HAP-1 (cell line): Measurements from ENCODE around the gene CFAP68.

Experiments
- DNase-seq, 2 experiments: peaks; one replicate each; pipeline ENCODE4 v3.0.0-alpha.2; 2016 to 2020; ENCODE audit warnings: low spot score in 2 of 2
- H3K27me3 ChIP-seq: fragments of 250-450 bp; sonication (Bioruptor Pico); 2 replicates; pipeline ENCODE4 v1.5.1; 2020; ENCODE audit warnings: low read depth, mild to moderate bottlenecking, moderate library complexity
- H3K36me3 ChIP-seq: fragments of 250-450 bp; sonication (Bioruptor Pico); replicated peaks from 2 replicates; pipeline ENCODE4 v1.5.1; 2020; ENCODE audit warnings: mild to moderate bottlenecking
- H3K4me1 ChIP-seq: fragments of 250-450 bp; sonication (Bioruptor Pico); 2 replicates; pipeline ENCODE4 v1.5.1; 2020; ENCODE audit warnings: mild to moderate bottlenecking
- H3K4me3 ChIP-seq: fragments of 250-450 bp; sonication (Bioruptor Pico); 2 replicates; pipeline ENCODE4 v1.5.1; 2020; ENCODE audit warnings: mild to moderate bottlenecking, moderate library complexity
- H3K9me3 ChIP-seq: fragments of 250-450 bp; sonication (Bioruptor Pico); 2 replicates; pipeline ENCODE4 v1.5.1; 2020; ENCODE audit warnings: mild to moderate bottlenecking, moderate library complexity
- in situ Hi-C: fragments of 300-500 bp; cut with MboI; formaldehyde crosslinking; loops from 3 replicates; pipeline ENCODE4 v1.14.3; 2020; ENCODE audit warnings: low sequenced_read_pairs, inconsistent platforms, mixed read lengths

Gene CFAP68

GRCh38 chr11:111846636-111847035 lies 32.7 kb upstream of the CFAP68 start:
- in situ Hi-C loops: no loop called here

GRCh38 chr11:111849631-111850030 lies 29.7 kb upstream of the CFAP68 start:
- Histone ChIP-seq H3K4me1 (no peaks in the 10 kb centered on the region), H3K27me3 (no peaks in the 10 kb centered on the region), H3K4me3 (no peak overlapping the region), H3K9me3 (no peaks in the 10 kb centered on the region), H3K36me3 (peaks cover 7% of the 10 kb centered on the region; the same call in 1 of the 2 replicates)
- in situ Hi-C loops: no loop called here
- DNase-seq: no peak

More at GRCh38 chr11:111846636-111847035, 32.7 kb upstream of the CFAP68 start:
- H3K4me1 ChIP-seq: no peaks in the 10 kb centered on the region
- no peaks in the 10 kb centered on the region for H3K9me3 ChIP-seq
- no peak overlapping the region for H3K4me3 ChIP-seq
- no peaks in the 10 kb centered on the region for H3K27me3 ChIP-seq
- no peaks in the 10 kb centered on the region for H3K36me3 ChIP-seq
- no peak for DNase-seq

GRCh38 chr11:111851067-111851466 lies 28.3 kb upstream of the CFAP68 start:
- in situ Hi-C loops: no loop called here
- Histone ChIP-seq H3K4me3 (no peak overlapping the region), H3K27me3 (no peaks in the 10 kb centered on the region), H3K4me1 (no peaks in the 10 kb centered on the region), H3K9me3 (no peaks in the 10 kb centered on the region), H3K36me3 (peaks cover 7% of the 10 kb centered on the region; the same call in 1 of the 2 replicates)
- no peak for DNase-seq

GRCh38 chr11:111851636-111852035 lies 27.7 kb upstream of the CFAP68 start:
- Histone ChIP-seq H3K36me3 (peaks cover 7% of the 10 kb centered on the region; the same call in 1 of the 2 replicates), H3K4me1 (no peaks in the 10 kb centered on the region), H3K4me3 (no peak overlapping the region), H3K27me3 (no peaks in the 10 kb centered on the region), H3K9me3 (no peaks in the 10 kb centered on the region)
- in situ Hi-C loops: no loop called here
- no peak for DNase-seq

GRCh38 chr11:111852103-111852502 lies 27.2 kb upstream of the CFAP68 start:
- Histone ChIP-seq H3K27me3 (no peaks in the 10 kb centered on the region), H3K4me3 (no peak overlapping the region), H3K9me3 (no peaks in the 10 kb centered on the region), H3K36me3 (peaks cover 7% of the 10 kb centered on the region; the same call in 1 of the 2 replicates), H3K4me1 (no peaks in the 10 kb centered on the region)
- no peak for DNase-seq
- in situ Hi-C loops: no loop called here

GRCh38 chr11:111855506-111855905 lies 23.8 kb upstream of the CFAP68 start:
- no peaks in the 10 kb centered on the region for H3K27me3 ChIP-seq
- H3K4me1 ChIP-seq: no peaks in the 10 kb centered on the region
- H3K9me3 ChIP-seq: no peaks in the 10 kb centered on the region
- H3K4me3 ChIP-seq: no peak overlapping the region
- peaks cover 11% of the 10 kb centered on the region for H3K36me3 ChIP-seq
- no peak for DNase-seq
- in situ Hi-C loops: no loop called here

- H3K36me3 ChIP-seq: peaks cover 4% of the 10 kb centered on the region; the same call in 1 of the 2 replicates
- no peaks in the 10 kb centered on the region for H3K9me3 ChIP-seq
- H3K4me3 ChIP-seq: no peak overlapping the region
- DNase-seq: no peak
- in situ Hi-C loops: no loop called here
- no peaks in the 10 kb centered on the region for H3K27me3 ChIP-seq
- H3K4me1 ChIP-seq: no peaks in the 10 kb centered on the region
Observed at GRCh38 chr11:111860257-111860656, 19.1 kb upstream of the CFAP68 start.

GRCh38 chr11:111870113-111870512 lies 9.2 kb upstream of the CFAP68 start:
- in situ Hi-C loops: loop anchor here (10.0 kb wide), 1 partner anchor 215 kb away; the partner anchor contains the start of genes SDHD and TIMM8B
- Histone ChIP-seq H3K27me3 (no peaks in the 10 kb centered on the region), H3K4me3 (peak overlapping the region; percentile 72; the same call in 1 of the 2 replicates), H3K36me3 (peaks cover 4% of the 10 kb centered on the region), H3K9me3 (no peaks in the 10 kb centered on the region), H3K4me1 (peaks cover 2% of the 10 kb centered on the region; the same call in 1 of the 2 replicates)
- no peak for DNase-seq

GRCh38 chr11:111870522-111870885 lies 8.8 kb upstream of the CFAP68 start:
- Histone ChIP-seq H3K9me3 (no peaks in the 10 kb centered on the region), H3K4me1 (peaks cover 2% of the 10 kb centered on the region; the same call in 1 of the 2 replicates), H3K27me3 (no peaks in the 10 kb centered on the region), H3K36me3 (peaks cover 4% of the 10 kb centered on the region), H3K4me3 (peak overlapping the region; percentile 72)
- DNase-seq: peak in 1 of 2 experiments; percentile 79
- in situ Hi-C loops: loop anchor here (10.0 kb wide), 1 partner anchor 214 kb away; the partner anchor contains the start of genes SDHD and TIMM8B

GRCh38 chr11:111870886-111871692 lies 8.3 kb upstream of the CFAP68 start, which contains the start of gene ALG9:
TSS of gene ALG9 (minus strand) at chr11:111871581. CDS start at chr11:111871482, 99 bp downstream.
- Histone ChIP-seq H3K36me3 (peaks cover 4% of the 10 kb centered on the region), H3K4me3 (peak within 1 kb of the TSS; percentile 72), H3K27me3 (no peaks in the 10 kb centered on the region), H3K4me1 (peaks cover 2% of the 10 kb centered on the region; the same call in 1 of the 2 replicates), H3K9me3 (no peaks in the 10 kb centered on the region)
- peak; percentile 63 to 91 for DNase-seq
- in situ Hi-C loops: loop anchor here (10.0 kb wide), 1 partner anchor 214 kb away; the partner anchor contains the start of genes SDHD and TIMM8B

GRCh38 chr11:111871693-111872161 lies 7.6 kb upstream of the CFAP68 start:
- no peak for DNase-seq
- no peaks in the 10 kb centered on the region; the same call in 1 of the 2 replicates for H3K36me3 ChIP-seq
- no peaks in the 10 kb centered on the region for H3K27me3 ChIP-seq
- peak overlapping the region; percentile 72 for H3K4me3 ChIP-seq
- in situ Hi-C loops: loop anchor here (10.0 kb wide), 1 partner anchor 213 kb away; the partner anchor contains the start of genes SDHD and TIMM8B
- no peaks in the 10 kb centered on the region for H3K9me3 ChIP-seq
- peaks cover 2% of the 10 kb centered on the region; the same call in 1 of the 2 replicates for H3K4me1 ChIP-seq

GRCh38 chr11:111878385-111878848 lies 924 bp upstream of the CFAP68 start:
- DNase-seq: peak in 1 of 2 experiments; percentile 20
- Histone ChIP-seq H3K4me1 (peaks cover 10% of the 10 kb centered on the region), H3K4me3 (peak overlapping the region; percentile 66), H3K36me3 (no peaks in the 10 kb centered on the region), H3K9me3 (no peaks in the 10 kb centered on the region), H3K27me3 (no peaks in the 10 kb centered on the region)
- in situ Hi-C loops: loop anchor here (10.0 kb wide), 1 partner anchor 206 kb away; the partner anchor contains the start of genes SDHD and TIMM8B

- Histone ChIP-seq H3K4me1 (peaks cover 10% of the 10 kb centered on the region), H3K9me3 (no peaks in the 10 kb centered on the region), H3K4me3 (peak overlapping the region; percentile 66), H3K27me3 (no peaks in the 10 kb centered on the region), H3K36me3 (no peaks in the 10 kb centered on the region)
- in situ Hi-C loops: loop anchor here (10.0 kb wide), 1 partner anchor 205 kb away; the partner anchor contains the start of genes SDHD and TIMM8B
- no peak for DNase-seq
Observed at GRCh38 chr11:111879637-111879960, 258 bp downstream of the CFAP68 start.

GRCh38 chr11:111882202-111882601 lies 2.9 kb downstream of the CFAP68 start:
- Histone ChIP-seq H3K4me3 (no peak overlapping the region), H3K36me3 (no peaks in the 10 kb centered on the region), H3K27me3 (no peaks in the 10 kb centered on the region), H3K4me1 (peaks cover 10% of the 10 kb centered on the region), H3K9me3 (no peaks in the 10 kb centered on the region)
- no peak for DNase-seq
- in situ Hi-C loops: no loop called here
